K562 (cell line): ENCODE data around the gene UTS2R. TPM values are rescaled to one million over a fixed set of nuclear protein-coding genes. Genes with fewer than 3 reads are reported as not detected.

Source experiments
- BRF1 ChIP-seq: IDR thresholded peaks from 3 replicates; pipeline ENCODE4 v1.6.1; 2011; ENCODE audit warnings: borderline replicate concordance, mild to moderate bottlenecking; ENCODE audit not compliant: insufficient read length; ENCODE audit errors: extremely low read depth
- DEAF1 ChIP-seq: fragments of 450-650 bp; formaldehyde crosslinking; IDR thresholded peaks from 2 replicates; pipeline ENCODE4 v1.4.0; 2020; ENCODE audit warnings: mild to moderate bottlenecking, moderate library complexity
- EHMT2 ChIP-seq: fragments of 450-650 bp; IDR thresholded peaks from 2 replicates; pipeline ENCODE4 v1.6.1; 2018; ENCODE audit warnings: antibody characterized with exemption
- ETV6 ChIP-seq, 3 experiments: fragments of 150-350 bp in 1 of 3; sonication (generic) in 1 of 3; formaldehyde crosslinking in 1 of 3; IDR thresholded peaks; 2 replicates each; pipeline versions ENCODE4 v1.6.1 to v1.8.0; 2014 to 2022; ENCODE audit warnings: borderline replicate concordance in 2 of 3, low read depth in 2 of 3, antibody characterized with exemption in 1 of 3, low read length in 1 of 3, mild to moderate bottlenecking in 1 of 3, missing genetic modification reagents in 1 of 3
- EWSR1 ChIP-seq: fragments of 450-650 bp; IDR thresholded peaks from 2 replicates; pipeline ENCODE4 v1.6.1; 2018; ENCODE audit warnings: borderline replicate concordance, mild to moderate bottlenecking, low read depth, moderate library complexity; ENCODE audit not compliant: partially characterized antibody
- GMEB1 ChIP-seq: fragments of 250-450 bp; sonication (Bioruptor Pico); IDR thresholded peaks from 2 replicates; pipeline ENCODE4 v1.4.0; 2020; ENCODE audit warnings: mild to moderate bottlenecking
- HDAC8 ChIP-seq: fragments of 450-650 bp; IDR thresholded peaks from 2 replicates; pipeline ENCODE4 v1.6.1; 2016; ENCODE audit warnings: mild to moderate bottlenecking, missing genetic modification characterization, moderate library complexity, missing compliant biosample characterization
- ID3 ChIP-seq, 2 experiments: fragments of 250-450 bp in 1 of 2; fragments of 450-650 bp in 1 of 2; sonication (Bioruptor Pico) in 1 of 2; IDR thresholded peaks; 2 replicates each; pipeline versions ENCODE4 v1.6.1 to v1.8.0; 2016 to 2021; ENCODE audit warnings: mild to moderate bottlenecking in 2 of 2, moderate library complexity in 2 of 2, missing compliant biosample characterization in 1 of 2, missing genetic modification characterization in 1 of 2
- KAT7 ChIP-seq: sonication (generic); formaldehyde crosslinking; IDR thresholded peaks from 2 replicates; pipeline ENCODE4 v1.8.0; 2022; ENCODE audit warnings: missing genetic modification reagents, mild to moderate bottlenecking, borderline replicate concordance
- KDM5B ChIP-seq: fragments of 200-600 bp; sonication (generic); IDR thresholded peaks from 2 replicates; pipeline ENCODE4 v1.6.1; 2012; ENCODE audit warnings: low read depth, mild to moderate bottlenecking, moderate library complexity, low read length, control low read depth, inconsistent platforms; ENCODE audit not compliant: insufficient replicate concordance
- MTA2 ChIP-seq: fragments of 450-650 bp; IDR thresholded peaks from 2 replicates; pipeline ENCODE4 v1.6.1; 2016; ENCODE audit warnings: low read depth
- NBN ChIP-seq: fragments of 450-650 bp; IDR thresholded peaks from 2 replicates; pipeline ENCODE4 v1.6.1; 2016; ENCODE audit warnings: low read depth, mild to moderate bottlenecking
- NRF1 ChIP-seq, 2 experiments: fragments of 450-650 bp; IDR thresholded peaks in 1 of 2; conservative IDR thresholded peaks in 1 of 2; 2 replicates each; pipeline ENCODE4 v1.6.1; 2014; ENCODE audit warnings: mild to moderate bottlenecking in 2 of 2
- PCBP2 ChIP-seq: fragments of 200-400 bp; formaldehyde crosslinking; IDR thresholded peaks from 2 replicates; pipeline ENCODE4 v1.6.1; 2018; ENCODE audit warnings: low read length, low read depth, mild to moderate bottlenecking, moderate library complexity; ENCODE audit not compliant: poor library complexity, severe bottlenecking
- SMARCA5 ChIP-seq: fragments of 450-650 bp; IDR thresholded peaks from 2 replicates; pipeline ENCODE4 v1.6.1; 2016
- TEAD1 ChIP-seq, 2 experiments: fragments of 450-650 bp in 1 of 2; sonication (generic) in 1 of 2; formaldehyde crosslinking; IDR thresholded peaks; 2 replicates each; pipeline versions ENCODE4 v1.4.0 to v1.8.0; 2020 to 2022; ENCODE audit warnings: mild to moderate bottlenecking in 2 of 2, missing genetic modification reagents in 1 of 2
- TEAD2 ChIP-seq: fragments of 450-650 bp; IDR thresholded peaks from 2 replicates; pipeline ENCODE4 v1.6.1; 2016; ENCODE audit warnings: missing genetic modification characterization, control low read depth, missing compliant biosample characterization
- ZEB2 ChIP-seq: fragments of 450-650 bp; IDR thresholded peaks from 2 replicates; pipeline ENCODE4 v1.6.1; 2016
- ZNF184 ChIP-seq: sonication (generic); formaldehyde crosslinking; IDR thresholded peaks from 2 replicates; pipeline ENCODE4 v1.5.0; 2020; ENCODE audit warnings: missing genetic modification reagents
- ZNF311 ChIP-seq: fragments of 250-450 bp; sonication (Bioruptor Pico); IDR thresholded peaks from 2 replicates; pipeline ENCODE4 v1.4.0; 2020; ENCODE audit warnings: mild to moderate bottlenecking, moderate library complexity
- ZNF740 ChIP-seq, 3 experiments: fragments of 200-800 bp in 1 of 3; sonication (Bioruptor generic) in 1 of 3; sonication (generic) in 1 of 3; formaldehyde crosslinking in 1 of 3; IDR thresholded peaks; 2 replicates each; pipeline versions ENCODE4 v1.6.1 to v1.8.0; 2016 to 2022; ENCODE audit warnings: mild to moderate bottlenecking in 2 of 3, missing compliant biosample characterization in 2 of 3, missing genetic modification characterization in 2 of 3, missing genetic modification reagents in 1 of 3
- polyA plus RNA-seq, 8 experiments: library from polyadenylated mRNA; depleted of rRNA in 4 of 8; stranded (reverse) in 5 of 8; unstranded in 3 of 8; fragments of >200 nt; fragmentation: Nextera tagmentation in 2 of 8; fragmentation: Illumina TruSeq in 1 of 8; extraction: Ambion mirVana in 2 of 8; extraction: Trizol in 1 of 8; gene quantifications; 2 replicates each; pipeline versions ENCODE4 v1.2.1 to v1.2.3, GENCODE V29; 2011 to 2014; ENCODE audit warnings: inconsistent platforms in 1 of 8, missing spikeins in 1 of 8
- total RNA-seq, 7 experiments: library from RNA; depleted of rRNA in 6 of 7; stranded (reverse); fragments of >200 nt in 6 of 7; fragmentation: Illumina TruSeq in 2 of 7; extraction: Trizol in 2 of 7; gene quantifications; 2 replicates each; pipeline versions ENCODE4 v1.2.1 to v1.2.3, GENCODE V29; 2011 to 2021; ENCODE audit warnings: low replicate concordance in 1 of 7

UTS2R gene
- total and polyA plus RNA-seq, 9 of the 15 experiments (the other 6 are each of a cell fraction or from before 2014, with no cell fraction given), result 0.22 TPM; not detected in 8

GRCh38 chr17:82414548-82415281 lies 43.1 kb downstream of the UTS2R start (continued):
- peak; percentile 62 for TF ChIP-seq DEAF1 (CRISPR knock-in tag)
- no peak for TF ChIP-seq GMEB1 (CRISPR knock-in tag)
- no peak for TF ChIP-seq ZNF184 (CRISPR knock-in tag)
- TF ChIP-seq ZNF740 (CRISPR knock-in tag; IDR thresholded peaks at IDR 0.05), result 0 out of 2 replicates have a peak, but pooled peaks have one; percentile 36
- TF ChIP-seq ZNF740 (tag; IDR thresholded peaks at IDR 0.05), result no peak
- TF ChIP-seq KAT7, result no peak
- no peak for TF ChIP-seq ETV6 (IDR thresholded peaks at IDR 0.05; ENCODE audit: borderline replicate concordance in 1 of 2, low read depth in 2 of 2, low read length in 1 of 2)
- peak; percentile 69; the same call in 1 of the 2 replicates for TF ChIP-seq ETV6 (CRISPR knock-in tag; IDR thresholded peaks at IDR 0.05; ENCODE audit: borderline replicate concordance)
- no peak for TF ChIP-seq SMARCA5
- no peak for TF ChIP-seq MTA2
- TF ChIP-seq PCBP2, result no peak
- TF ChIP-seq EWSR1, result no peak
- 0 out of 2 replicates have a peak, but pooled peaks have one; percentile 16 for TF ChIP-seq TEAD2
- no peak for TF ChIP-seq ID3 (CRISPR knock-in tag; IDR thresholded peaks at IDR 0.05)
- TF ChIP-seq ID3 (tag; IDR thresholded peaks at IDR 0.05), result peak; percentile 63; the same call in 1 of the 2 replicates
- peak; percentile 83; the same call in 1 of the 2 replicates for TF ChIP-seq NBN
- TF ChIP-seq TEAD1 (CRISPR knock-in tag; IDR thresholded peaks at IDR 0.05), result peak in 1 of 2 experiments; percentile 94; a peak in 2 of 4 replicates
- no peak for TF ChIP-seq ZEB2
- no peak for TF ChIP-seq KDM5B
- TF ChIP-seq BRF1, result no peak
- TF ChIP-seq EHMT2, result peak; percentile 99
- TF ChIP-seq HDAC8 (tag), result no peak
- no peak for TF ChIP-seq ZNF311 (CRISPR knock-in tag)
- TF ChIP-seq NRF1 (conservative IDR thresholded peaks at IDR 0.05 in 1 of 2, IDR thresholded peaks at IDR 0.05 in 1 of 2), result peak in 1 of 2 experiments; percentile 15; a peak in 1 of 4 replicates
